Prostate gland (tissue), 2 donors: ENCODE data around the gene LAD1. TPM values are rescaled to one million over a fixed set of nuclear protein-coding genes. Genes with fewer than 3 reads are reported as not detected.
A peak's percentile ranks its signal among the peaks of the same experiment; 100 is the strongest.

Source experiments
- DNase-seq: peaks from one replicate; pipeline ENCODE4 v3.0.0-alpha.2; 2019; ENCODE audit warnings: low spot score
- H3K27ac ChIP-seq, 2 donors: fragments of 200-600 bp; sonication (generic); 2 replicates each; pipeline ENCODE4 v1.5.1; 2017 to 2019
- H3K27me3 ChIP-seq: fragments of 200-600 bp; sonication (generic); replicated peaks from 2 replicates; pipeline ENCODE4 v1.5.1; 2019; ENCODE audit not compliant: insufficient read depth
- H3K36me3 ChIP-seq, 2 donors: fragments of 200-600 bp; sonication (generic); 1 replicate in 1 of 2; 2 replicates in 1 of 2; pipeline versions ENCODE4 v1.5.1 to v1.8.1; 2017 to 2019
- H3K4me1 ChIP-seq: fragments of 200-600 bp; sonication (generic); replicated peaks from 2 replicates; pipeline ENCODE4 v1.5.1; 2019
- H3K4me3 ChIP-seq, 2 donors: fragments of 200-600 bp; sonication (generic); 2 replicates each; pipeline ENCODE4 v1.5.1; 2017 to 2019
- H3K9me3 ChIP-seq: fragments of 200-600 bp; sonication (generic); 2 replicates; pipeline ENCODE4 v1.5.1; 2017
- CTCF ChIP-seq, 4 experiments: fragments of 200-600 bp in 2 of 4; fragments of 450-650 bp in 2 of 4; sonication (generic) in 2 of 4; IDR thresholded peaks; 1 replicate in 3 of 4; 2 replicates in 1 of 4; pipeline ENCODE4 v1.5.1; 2016 to 2019; ENCODE audit warnings: antibody characterized with exemption in 4 of 4, mild to moderate bottlenecking in 2 of 4, moderate library complexity in 2 of 4
- POLR2A ChIP-seq: fragments of 450-650 bp; IDR thresholded peaks from one replicate; pipeline ENCODE4 v1.6.1; 2016; ENCODE audit warnings: antibody characterized with exemption, mild to moderate bottlenecking
- POLR2AphosphoS5 ChIP-seq: sonication (generic); formaldehyde crosslinking; IDR thresholded peaks from one replicate; pipeline ENCODE4 v1.6.1; 2017; ENCODE audit warnings: antibody characterized with exemption
- WGBS: methylation state at CpG from one replicate; pipeline ENCODE4 v1.1.5; 2018; 5-methylcytosine and 5-hydroxymethylcytosine counted together
- intact Hi-C: fragments of 100-400 bp; cut with DNase I; formaldehyde crosslinking; loops from one replicate; pipeline ENCODE4 v1.14.2; 2022
- total RNA-seq, 2 donors: library from RNA; depleted of rRNA; stranded (reverse); fragments of >200 nt; gene quantifications; one replicate each; pipeline ENCODE4 v1.1.0, GENCODE V29; 2016

LAD1 gene
- total RNA-seq, 2 donors from 2014 or later: 12.8 to 26.8 TPM

GRCh38 chr1:201414051-201414738, 15.1 kb upstream of the LAD1 start:
- DNase-seq: no peak
- Histone ChIP-seq H3K4me3 (no peak overlapping the region), H3K9me3 (no peaks in the 10 kb centered on the region), H3K27me3 (no peaks in the 10 kb centered on the region), H3K36me3 (no peaks in the 10 kb centered on the region), H3K27ac (no peak overlapping the region), H3K4me1 (no peaks in the 10 kb centered on the region)
- WGBS: 89% methylated on average over 15 of the region's 15 CpGs
- TF ChIP-seq POLR2A: no peak
- no peak for TF ChIP-seq CTCF (IDR thresholded peaks at IDR 0.05)
- TF ChIP-seq POLR2AphosphoS5: no peak
- intact Hi-C loops: no loop called here

- intact Hi-C loops: no loop called here
- H3K36me3 ChIP-seq: no peaks in the 10 kb centered on the region
- no peaks in the 10 kb centered on the region for H3K4me1 ChIP-seq
- H3K4me3 ChIP-seq: no peak overlapping the region
- DNase-seq: no peak
- no peaks in the 10 kb centered on the region for H3K27me3 ChIP-seq
- no peaks in the 10 kb centered on the region for H3K9me3 ChIP-seq
- WGBS: 96% methylated on average over 12 of the region's 12 CpGs
- TF ChIP-seq POLR2AphosphoS5 (no peak), POLR2A (no peak), CTCF (IDR thresholded peaks at IDR 0.05) (no peak)
- no peak overlapping the region for H3K27ac ChIP-seq
Observed at GRCh38 chr1:201411292-201411691, 12.2 kb upstream of the LAD1 start.

GRCh38 chr1:201409440-201409839, 10.3 kb upstream of the LAD1 start:
- intact Hi-C loops: loop anchor here (5.0 kb wide), 2 partner anchors 62 to 157 kb away; no protein-coding TSS in a partner anchor
- WGBS: 74% methylated on average over 8 of the region's 8 CpGs
- Histone ChIP-seq H3K27me3 (no peaks in the 10 kb centered on the region), H3K27ac (no peak overlapping the region), H3K36me3 (no peaks in the 10 kb centered on the region), H3K4me3 (no peak overlapping the region), H3K4me1 (no peaks in the 10 kb centered on the region), H3K9me3 (no peaks in the 10 kb centered on the region)
- DNase-seq: no peak
- no peak for TF ChIP-seq POLR2AphosphoS5
- TF ChIP-seq POLR2A: no peak
- TF ChIP-seq CTCF (IDR thresholded peaks at IDR 0.05): no peak

- no peak for DNase-seq
- intact Hi-C loops: loop anchor here (5.0 kb wide), 2 partner anchors 62 to 157 kb away; no protein-coding TSS in a partner anchor
- no peak overlapping the region for H3K27ac ChIP-seq
- TF ChIP-seq POLR2A (no peak), POLR2AphosphoS5 (no peak), CTCF (IDR thresholded peaks at IDR 0.05) (no peak)
- no peaks in the 10 kb centered on the region for H3K27me3 ChIP-seq
- no peaks in the 10 kb centered on the region for H3K36me3 ChIP-seq
- H3K4me1 ChIP-seq: no peaks in the 10 kb centered on the region
- no peak overlapping the region for H3K4me3 ChIP-seq
- WGBS: 81% methylated on average over 3 of the region's 3 CpGs
- H3K9me3 ChIP-seq: no peaks in the 10 kb centered on the region
Observed at GRCh38 chr1:201408834-201409200, 9.7 kb upstream of the LAD1 start.

- TF ChIP-seq POLR2A: no peak
- no peak for TF ChIP-seq POLR2AphosphoS5
- TF ChIP-seq CTCF (IDR thresholded peaks at IDR 0.05): peak; percentile 88 to 93 (median 90)
- intact Hi-C loops: loop anchor here (5.0 kb wide), 2 partner anchors 61 to 156 kb away; no protein-coding TSS in a partner anchor
- Histone ChIP-seq H3K4me3 (no peak overlapping the region), H3K4me1 (no peaks in the 10 kb centered on the region), H3K27ac (no peak overlapping the region), H3K9me3 (no peaks in the 10 kb centered on the region), H3K36me3 (no peaks in the 10 kb centered on the region), H3K27me3 (no peaks in the 10 kb centered on the region)
- 38% methylated on average over 11 of the region's 11 CpGs for WGBS
- peak; percentile 83 for DNase-seq
Observed at GRCh38 chr1:201408176-201408833, 9.2 kb upstream of the LAD1 start.
